Left lung (tissue), 10 donors: ENCODE data around the gene LYZL6. TPM values are rescaled to one million over a fixed set of nuclear protein-coding genes. Genes with fewer than 3 reads are reported as not detected.

ENCODE experiments used
- ATAC-seq: fragments of 200-7000 bp; cut with Tn5 transposase; one replicate; pipeline ENCODE4 v1.9.1; 2020; ENCODE audit warnings: moderate library complexity
- DNase-seq, 4 donors: peaks; one replicate each; pipeline ENCODE4 v3.0.0-alpha.2; 2013 to 2020
- H3K27ac ChIP-seq, 2 donors: fragments of 200-600 bp; sonication (generic) in 1 of 2; one replicate each; pipeline versions ENCODE4 v1.5.0 to v1.8.0; 2020 to 2021
- H3K27me3 ChIP-seq, 2 donors: fragments of 200-600 bp; sonication (generic) in 1 of 2; one replicate each; pipeline versions ENCODE4 v1.5.0 to v1.8.0; 2020 to 2021
- H3K36me3 ChIP-seq, 2 donors: fragments of 200-600 bp; sonication (generic) in 1 of 2; one replicate each; pipeline versions ENCODE4 v1.5.0 to v1.8.0; 2020 to 2021
- H3K4me1 ChIP-seq, 2 donors: fragments of 200-600 bp; one replicate each; pipeline ENCODE4 v1.8.0; 2021
- H3K4me3 ChIP-seq, 2 donors: fragments of 200-600 bp; sonication (generic) in 1 of 2; one replicate each; pipeline versions ENCODE4 v1.5.0 to v1.8.0; 2020 to 2021; ENCODE audit warnings: mild to moderate bottlenecking in 1 of 2
- H3K9me3 ChIP-seq, 2 donors: fragments of 200-600 bp; sonication (generic) in 1 of 2; one replicate each; pipeline versions ENCODE4 v1.5.0 to v1.8.0; 2020 to 2021
- intact Hi-C, 2 donors: fragments of 100-400 bp; cut with DNase I; formaldehyde crosslinking; loops; one replicate each; pipeline versions ENCODE4 v1.11.2 to v1.14.2; 2022
- polyA plus RNA-seq, 6 donors: library from polyadenylated mRNA; unstranded; fragments of 120-200 nt; gene quantifications; one replicate each; pipeline ENCODE4 v1.2.1, GENCODE V29; 2013; ENCODE audit not compliant: insufficient read length in 6 of 6
- total RNA-seq, 2 donors: library from RNA; stranded (reverse); fragmentation: NEBNext Ultra II Directional; extraction: Animal tissue kit (Norgen Biotek cat#: 25700); gene quantifications; one replicate each; pipeline ENCODE4 v1.2.1, GENCODE V29; 2021
- TF ChIP-seq, protein P1 (sequence below), 2 donors: fragments of 200-600 bp; sonication (generic) in 1 of 2; IDR thresholded peaks; one replicate each; pipeline versions ENCODE4 v1.5.0 to v1.8.0; 2021; ENCODE audit warnings: antibody characterized with exemption in 2 of 2
- donor health status: DM: no; HTN: yes; CAD: no.
- donor health status: DM: no; HTN: no; CAD: no.

Gene LYZL6
- total and polyA plus RNA-seq, 8 donors: not detected

DNA sequence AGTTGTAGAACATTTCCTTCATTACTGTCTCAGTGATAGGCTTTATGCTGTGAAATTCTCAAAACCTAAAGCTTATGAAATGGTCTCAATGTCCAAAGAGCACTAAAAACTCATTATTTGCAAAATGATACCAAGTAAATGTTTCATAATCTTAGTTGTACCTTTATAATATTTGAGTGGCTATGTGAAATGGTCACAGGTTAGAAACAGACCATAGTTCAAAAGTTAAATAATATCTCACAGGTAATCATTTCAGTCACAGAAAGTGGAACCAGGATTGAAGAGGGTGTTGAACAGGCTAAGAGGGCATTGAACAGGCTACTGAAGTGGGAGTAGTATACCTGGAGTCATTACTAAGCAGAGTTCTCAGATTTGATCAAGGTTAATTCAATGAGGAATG lies 15.8 kb downstream of the LYZL6 start:
- DNase-seq (no peak), ATAC-seq (no peak)
- Histone ChIP-seq H3K4me1 (peaks cover 7 to 13% of the 10 kb centered on the region in 2 donors), H3K9me3 (no peaks in the 10 kb centered on the region), H3K27ac (no peak overlapping the region), H3K36me3 (no peaks in the 10 kb centered on the region), H3K4me3 (no peak overlapping the region), H3K27me3 (peaks cover 0 to 19% of the 10 kb centered on the region in 2 donors)
- intact Hi-C loops: no loop called here
- TF ChIP-seq, protein P1, sequence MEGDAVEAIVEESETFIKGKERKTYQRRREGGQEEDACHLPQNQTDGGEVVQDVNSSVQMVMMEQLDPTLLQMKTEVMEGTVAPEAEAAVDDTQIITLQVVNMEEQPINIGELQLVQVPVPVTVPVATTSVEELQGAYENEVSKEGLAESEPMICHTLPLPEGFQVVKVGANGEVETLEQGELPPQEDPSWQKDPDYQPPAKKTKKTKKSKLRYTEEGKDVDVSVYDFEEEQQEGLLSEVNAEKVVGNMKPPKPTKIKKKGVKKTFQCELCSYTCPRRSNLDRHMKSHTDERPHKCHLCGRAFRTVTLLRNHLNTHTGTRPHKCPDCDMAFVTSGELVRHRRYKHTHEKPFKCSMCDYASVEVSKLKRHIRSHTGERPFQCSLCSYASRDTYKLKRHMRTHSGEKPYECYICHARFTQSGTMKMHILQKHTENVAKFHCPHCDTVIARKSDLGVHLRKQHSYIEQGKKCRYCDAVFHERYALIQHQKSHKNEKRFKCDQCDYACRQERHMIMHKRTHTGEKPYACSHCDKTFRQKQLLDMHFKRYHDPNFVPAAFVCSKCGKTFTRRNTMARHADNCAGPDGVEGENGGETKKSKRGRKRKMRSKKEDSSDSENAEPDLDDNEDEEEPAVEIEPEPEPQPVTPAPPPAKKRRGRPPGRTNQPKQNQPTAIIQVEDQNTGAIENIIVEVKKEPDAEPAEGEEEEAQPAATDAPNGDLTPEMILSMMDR (IDR thresholded peaks at IDR 0.05): no peak

DNA sequence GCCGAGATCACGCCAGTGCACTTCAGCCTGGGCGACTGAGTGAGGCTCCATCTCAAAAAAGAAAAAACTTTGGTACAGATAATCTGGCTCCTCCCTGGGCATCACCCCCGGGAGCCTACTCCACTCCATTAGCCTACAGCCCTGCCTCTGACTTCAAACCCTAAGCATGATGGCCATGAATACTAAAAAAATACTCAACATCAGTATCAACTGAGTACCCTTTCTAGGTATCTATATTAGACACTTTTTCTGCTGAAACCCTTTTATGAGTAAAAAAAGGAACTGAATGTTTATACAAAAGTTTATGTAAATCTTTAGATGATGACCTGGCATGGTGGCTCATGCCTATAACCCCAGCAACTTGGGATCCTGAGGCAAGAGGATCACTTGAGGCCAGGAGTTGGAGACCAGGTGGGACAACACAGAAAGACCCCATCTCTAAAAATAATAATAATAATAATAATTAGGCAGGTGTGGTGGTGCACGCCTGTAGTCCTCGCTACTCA lies 19.9 kb downstream of the LYZL6 start:
- ATAC-seq (no peak), DNase-seq (no peak)
- TF ChIP-seq, protein P1 (IDR thresholded peaks at IDR 0.05): no peak
- H3K27ac ChIP-seq: no peak overlapping the region
- H3K4me1 ChIP-seq: no peaks in the 10 kb centered on the region
- H3K27me3 ChIP-seq: no peaks in the 10 kb centered on the region
- intact Hi-C loops: no loop called here
- no peaks in the 10 kb centered on the region for H3K9me3 ChIP-seq
- no peak overlapping the region for H3K4me3 ChIP-seq
- H3K36me3 ChIP-seq: no peaks in the 10 kb centered on the region

DNA sequence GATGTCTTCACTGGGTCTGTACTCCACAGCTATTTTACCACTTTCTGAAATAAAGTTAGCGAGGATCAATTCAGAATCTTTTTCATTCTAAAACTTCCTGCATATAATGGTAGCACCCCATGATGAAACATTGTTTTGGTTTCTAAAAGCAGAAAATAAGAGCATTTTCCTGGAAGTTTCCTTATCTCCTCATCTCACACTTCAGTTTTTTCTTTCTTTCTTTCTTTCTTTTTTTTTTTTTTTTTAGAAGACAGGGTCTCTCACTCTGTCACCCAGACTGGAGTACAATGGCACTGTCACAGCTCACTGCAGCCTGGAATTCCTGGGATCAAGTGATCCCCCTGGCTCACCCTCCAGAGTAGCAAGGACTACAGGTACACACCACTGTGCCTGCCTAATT lies 23.3 kb downstream of the LYZL6 start:
- Histone ChIP-seq H3K27ac (no peak overlapping the region), H3K4me3 (no peak overlapping the region), H3K36me3 (no peaks in the 10 kb centered on the region), H3K4me1 (no peaks in the 10 kb centered on the region), H3K27me3 (no peaks in the 10 kb centered on the region), H3K9me3 (no peaks in the 10 kb centered on the region)
- ATAC-seq (no peak), DNase-seq (no peak)
- intact Hi-C loops: no loop called here
- TF ChIP-seq, protein P1 (IDR thresholded peaks at IDR 0.05): no peak

DNA sequence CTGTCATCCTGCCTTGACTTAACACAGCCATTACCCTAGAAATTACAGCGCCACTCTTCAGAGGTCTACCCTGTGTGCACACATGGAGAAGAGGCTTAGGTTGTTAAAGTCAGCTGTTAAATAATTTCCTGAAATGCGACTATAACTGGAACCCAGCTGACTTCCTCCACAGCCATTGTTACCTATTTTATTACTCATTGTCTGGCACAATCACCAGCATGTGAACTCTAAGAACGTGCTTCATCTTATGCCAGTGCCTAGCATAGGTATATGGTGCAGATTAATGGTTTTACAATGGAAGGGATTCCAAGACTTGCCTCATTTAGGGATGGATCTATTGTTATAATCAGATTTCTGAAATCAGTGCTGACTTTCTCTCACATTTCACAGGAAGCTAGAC lies 24.8 kb downstream of the LYZL6 start:
- intact Hi-C loops: no loop called here
- ATAC-seq (no peak), DNase-seq (no peak)
- Histone ChIP-seq H3K9me3 (no peaks in the 10 kb centered on the region), H3K27ac (no peak overlapping the region), H3K4me3 (no peak overlapping the region), H3K36me3 (no peaks in the 10 kb centered on the region), H3K4me1 (no peaks in the 10 kb centered on the region), H3K27me3 (no peaks in the 10 kb centered on the region)
- TF ChIP-seq, protein P1 (IDR thresholded peaks at IDR 0.05): no peak

DNA sequence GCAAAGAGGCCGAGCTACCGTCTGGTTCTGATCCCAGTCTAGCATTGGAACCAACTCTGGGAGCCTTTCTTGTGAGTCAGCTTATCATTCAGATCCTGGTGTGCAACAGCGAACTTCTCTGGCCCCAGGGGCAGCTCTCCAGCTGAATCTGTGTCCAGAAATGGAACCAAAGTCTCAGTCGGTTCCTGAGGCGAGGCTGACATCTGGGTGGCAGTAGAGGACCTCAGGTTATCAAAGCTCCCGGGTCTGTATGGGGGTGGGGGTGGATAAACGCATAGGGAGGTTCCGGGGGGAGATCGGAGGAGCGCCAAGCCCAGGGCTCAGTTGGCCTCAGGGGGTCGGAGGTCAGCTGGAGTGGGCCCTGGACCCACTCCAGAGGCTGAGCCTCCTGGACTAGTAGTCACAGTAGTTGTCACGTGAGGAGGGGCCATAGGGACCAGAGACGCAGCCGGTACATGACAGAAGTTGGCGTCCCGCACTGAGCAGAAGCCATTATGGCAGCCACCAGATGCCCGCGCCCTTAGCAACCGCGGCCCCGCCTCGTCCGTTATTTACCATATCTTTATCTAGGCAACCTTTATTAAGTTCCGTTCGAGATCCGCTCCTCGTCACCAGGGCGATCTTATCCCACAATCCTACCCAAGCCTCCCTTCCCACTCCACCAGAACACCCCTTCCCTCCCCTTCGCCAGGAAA lies 25.8 kb downstream of the LYZL6 start:
- Histone ChIP-seq H3K27ac (no peak overlapping the region), H3K9me3 (no peaks in the 10 kb centered on the region), H3K27me3 (no peaks in the 10 kb centered on the region), H3K4me1 (no peaks in the 10 kb centered on the region), H3K4me3 (no peak overlapping the region), H3K36me3 (no peaks in the 10 kb centered on the region)
- TF ChIP-seq, protein P1 (IDR thresholded peaks at IDR 0.05): no peak
- DNase-seq (no peak), ATAC-seq (no peak)
- intact Hi-C loops: no loop called here
